HG03442 (cell line): Measurements from ENCODE around the gene ITLN2.
"Not testable (repeated sequence)": the region's sequence is repeated elsewhere in the genome, so short reads cannot be mapped to it uniquely, and the experiment has no call there.

Experiments used
- ATAC-seq: cut with Tn5 transposase; IDR thresholded peaks from one replicate; pipeline ENCODE4 v1.9.1; 2021; ENCODE audit warnings: mild to moderate bottlenecking, moderate library complexity; ENCODE audit not compliant: unreplicated experiment

The ITLN2 gene

DNA sequence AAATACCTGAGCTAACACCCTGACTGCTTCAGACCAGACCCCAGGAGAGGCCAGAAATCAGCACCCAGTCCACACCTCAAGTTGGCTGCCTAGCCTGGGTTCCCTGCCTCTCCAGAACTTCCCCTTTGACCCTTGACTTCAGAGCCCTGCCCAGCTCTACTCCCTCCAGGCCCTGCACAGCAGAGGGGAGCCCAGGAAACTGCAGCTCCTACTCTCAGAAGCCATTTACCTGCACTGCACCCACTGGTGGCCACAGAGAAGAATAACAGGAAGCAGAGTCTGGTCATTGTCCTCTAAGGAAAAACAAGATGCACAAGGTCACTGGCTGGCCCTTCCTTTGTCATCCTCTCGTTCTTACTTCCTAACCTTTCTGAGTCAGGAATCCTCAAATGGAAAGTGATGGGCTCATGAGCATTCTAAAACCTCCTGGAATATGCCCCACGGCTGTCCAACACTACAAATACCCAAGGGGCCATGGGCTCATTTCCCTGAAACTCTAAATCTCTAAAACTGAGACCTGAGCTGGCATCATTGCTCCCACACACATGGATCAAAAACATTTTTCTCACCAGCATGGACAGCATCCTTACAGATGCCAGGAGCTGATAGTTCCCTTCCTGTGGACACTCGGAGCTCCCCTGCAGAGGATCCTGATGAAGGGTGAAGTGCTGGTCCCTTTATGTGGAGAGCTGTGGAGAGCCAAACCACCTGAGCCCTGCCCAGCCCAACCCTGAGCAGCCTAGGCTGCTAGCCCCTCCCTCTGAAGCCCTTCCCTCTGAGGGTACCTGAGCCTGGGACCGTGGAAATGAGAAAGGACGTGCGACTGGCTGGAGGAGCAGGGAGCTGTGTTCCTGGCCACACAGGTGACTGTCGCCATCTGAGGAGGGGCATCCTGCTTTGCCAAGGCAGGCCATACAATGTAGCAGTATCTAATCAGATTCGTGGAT is at the start of gene ITLN2:
Gene ITLN2, minus strand, starts transcription at position 652 of the 947 bp plus-strand sequence. Its CDS starts 68 bp downstream, at position 584.
- peak; percentile 60 for ATAC-seq

DNA sequence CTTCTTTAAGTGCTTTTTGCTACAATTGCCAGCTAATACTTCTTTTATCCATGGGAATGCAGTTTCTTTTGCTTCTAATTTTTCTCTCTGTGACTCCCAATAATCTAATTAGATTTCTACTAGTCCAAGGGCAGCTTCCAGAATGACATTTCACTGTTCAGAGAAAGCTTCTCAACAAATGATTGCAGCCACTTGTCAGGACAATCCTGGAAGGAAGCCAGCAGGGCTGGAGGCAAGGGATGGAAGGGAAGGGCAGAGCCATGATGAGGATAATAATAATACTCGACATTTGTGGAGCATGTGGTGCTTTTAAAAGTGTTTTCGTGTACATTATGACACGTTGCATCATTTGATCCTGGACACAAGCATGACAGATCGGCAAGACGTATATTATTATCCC is 46.9 kb upstream of the ITLN2 start:
- no peak for ATAC-seq

DNA sequence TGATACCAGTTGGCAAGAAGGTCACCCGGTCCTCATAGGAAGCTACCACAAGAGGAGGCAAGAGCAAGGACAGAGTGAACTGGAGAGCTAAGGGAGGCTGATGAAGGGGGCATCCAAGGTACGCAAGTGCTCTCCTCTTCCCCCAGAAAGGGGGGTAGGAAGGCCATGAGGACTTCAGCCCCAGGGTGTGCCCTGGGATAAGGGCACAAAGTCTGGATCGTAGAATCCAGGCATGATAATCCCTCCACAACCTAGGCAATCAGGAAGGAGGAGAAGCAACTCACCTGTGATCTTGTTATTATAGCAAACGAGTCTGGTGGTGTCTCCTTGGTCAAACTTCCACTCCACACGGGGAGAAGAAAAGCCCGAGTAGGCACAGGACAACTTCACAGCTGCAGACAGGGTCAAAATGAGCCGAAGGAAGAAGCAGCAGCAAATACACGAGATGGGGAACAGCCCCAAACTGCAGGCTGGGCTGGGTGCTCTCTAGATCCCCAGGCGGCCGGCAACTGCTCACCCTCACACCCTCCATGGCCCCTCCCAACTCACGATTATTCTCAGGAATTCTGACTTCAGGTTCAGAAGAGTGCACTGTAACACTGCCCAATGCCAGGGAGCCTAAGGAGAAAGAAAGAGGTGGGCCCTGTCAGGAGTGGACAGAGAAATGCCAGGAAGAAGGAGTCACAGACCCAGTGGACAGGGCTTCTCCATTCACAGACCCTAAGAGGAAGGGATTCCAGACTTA is 46.3 kb upstream of the ITLN2 start:
- no peak for ATAC-seq

DNA sequence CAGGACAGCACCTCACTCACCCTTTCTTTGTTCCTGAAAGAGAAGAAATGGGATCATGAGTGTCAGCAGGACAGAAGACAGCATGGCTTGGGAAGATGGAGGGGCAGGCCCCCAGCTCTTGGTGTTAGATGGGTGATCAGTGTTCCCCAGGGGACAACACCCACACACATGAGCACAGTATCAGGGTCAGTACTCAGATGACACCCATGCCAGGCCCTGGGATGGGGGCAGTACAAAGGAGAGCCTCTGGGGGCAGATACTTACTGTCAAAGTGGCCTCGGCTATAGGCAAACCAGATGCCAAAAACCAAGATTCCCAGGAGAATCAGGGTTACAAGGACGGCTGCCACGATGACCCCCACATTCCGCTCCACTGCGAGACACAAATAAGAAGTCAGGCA is 44.8 kb upstream of the ITLN2 start:
- ATAC-seq = no peak

- ATAC-seq = no peak
These were observed 42.9 kb upstream of the ITLN2 start for GRCh38 chr1:160997323-160998038.

DNA sequence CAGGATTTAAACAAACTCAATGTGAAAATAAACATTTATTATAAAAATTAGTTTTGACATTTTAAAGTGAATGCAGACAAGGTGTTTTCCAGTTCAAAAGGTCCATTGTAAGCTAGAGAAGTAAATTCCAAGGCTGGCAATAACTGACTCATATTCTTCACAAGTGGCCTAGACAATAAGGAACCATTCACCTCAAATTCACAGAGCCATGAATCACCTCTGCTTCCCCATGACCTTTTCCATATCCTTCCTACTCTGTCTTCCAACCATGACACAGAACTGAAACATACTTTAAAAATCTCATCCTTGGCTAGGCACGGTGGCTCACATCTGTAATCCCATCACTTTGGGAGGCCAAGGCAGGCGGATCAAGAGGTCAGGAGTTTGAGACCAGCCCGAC is 41.6 kb upstream of the ITLN2 start:
- no peak for ATAC-seq

- ATAC-seq = no peak
These were observed 39.1 kb upstream of the ITLN2 start for GRCh38 chr1:160993544-160994193.

DNA sequence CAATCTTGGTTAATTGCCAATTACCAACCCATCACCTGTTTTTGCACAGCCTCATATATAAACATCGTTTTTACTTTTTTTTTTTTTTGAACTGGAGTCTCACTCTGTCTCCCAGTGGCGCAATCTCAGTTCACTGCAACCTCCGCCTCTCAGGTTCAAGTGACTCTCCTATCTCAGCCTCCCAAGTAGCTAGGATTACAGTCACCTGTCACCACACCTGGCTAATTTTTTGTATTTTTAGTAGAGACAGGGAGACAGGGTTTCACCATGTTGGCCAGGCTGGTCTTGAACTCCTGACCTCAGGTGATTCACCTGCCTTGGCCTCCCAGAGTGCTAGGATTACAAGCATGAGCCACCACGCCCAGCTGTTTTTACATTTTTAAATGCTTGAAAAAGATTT is 37.4 kb upstream of the ITLN2 start:
- not testable (repeated sequence) for ATAC-seq

- ATAC-seq = no peak
These were observed 32.9 kb upstream of the ITLN2 start for GRCh38 chr1:160987359-160988050.

DNA sequence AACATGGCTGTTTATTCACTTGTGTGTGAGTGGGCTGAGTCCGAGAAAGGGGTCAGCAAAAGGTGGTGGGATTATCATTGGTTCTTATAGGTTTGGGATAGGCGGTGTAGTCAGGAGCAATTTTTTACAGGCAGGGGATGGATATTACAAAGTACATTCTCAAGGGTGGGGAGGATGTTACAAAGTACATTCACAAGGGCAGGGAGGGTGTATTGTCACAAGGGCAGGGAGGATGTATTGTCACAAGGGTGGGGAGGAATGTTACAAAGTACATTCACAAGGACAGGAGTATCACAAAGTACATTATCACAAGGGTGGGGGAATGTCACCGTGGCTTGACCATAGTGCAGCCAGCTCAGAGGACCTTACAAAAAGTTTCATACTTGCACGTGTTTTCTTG is 31.1 kb upstream of the ITLN2 start:
- no peak for ATAC-seq

- no peak for ATAC-seq
These were observed 27.2 kb upstream of the ITLN2 start for GRCh38 chr1:160981584-160982411.

DNA sequence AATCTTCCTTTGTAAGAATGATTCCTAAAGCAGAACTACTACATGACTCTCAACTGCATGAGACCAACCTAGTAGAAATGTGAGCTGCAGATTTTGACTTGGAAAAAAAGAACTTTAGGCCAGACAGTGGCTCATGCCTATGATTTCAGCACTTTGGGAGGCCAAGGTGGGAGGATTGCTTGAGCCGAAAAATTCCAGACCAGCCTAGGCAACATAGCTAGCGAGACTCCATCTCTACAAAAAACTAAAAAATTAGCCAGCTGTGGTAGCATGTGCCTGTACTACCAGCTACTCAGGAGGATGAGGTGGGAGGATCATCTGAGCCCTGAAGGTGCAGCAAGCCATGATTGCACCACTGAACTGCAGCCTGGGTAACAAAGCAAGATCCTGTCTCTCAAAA is 24.7 kb upstream of the ITLN2 start:
- no peak for ATAC-seq

DNA sequence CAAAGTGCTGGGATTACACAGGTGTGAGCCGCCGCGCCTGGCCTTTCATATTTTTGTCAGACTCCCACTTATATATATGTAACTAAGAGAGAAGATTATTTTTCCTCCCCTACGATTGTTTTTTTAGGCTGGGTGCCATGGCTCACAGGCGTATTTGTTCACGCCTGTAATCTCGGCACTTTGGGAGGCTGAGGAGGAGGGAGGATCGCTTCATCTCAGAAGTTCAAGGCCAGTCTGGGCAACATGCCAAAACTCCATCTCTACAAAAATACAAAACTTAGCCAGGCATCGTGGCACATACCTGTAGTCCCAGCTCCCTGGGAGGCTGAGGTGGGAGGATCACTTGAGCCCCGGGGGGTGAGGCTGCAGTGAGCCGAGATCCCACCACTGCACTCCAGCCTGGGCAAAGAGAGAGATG is 23.9 kb upstream of the ITLN2 start:
- no peak for ATAC-seq

DNA sequence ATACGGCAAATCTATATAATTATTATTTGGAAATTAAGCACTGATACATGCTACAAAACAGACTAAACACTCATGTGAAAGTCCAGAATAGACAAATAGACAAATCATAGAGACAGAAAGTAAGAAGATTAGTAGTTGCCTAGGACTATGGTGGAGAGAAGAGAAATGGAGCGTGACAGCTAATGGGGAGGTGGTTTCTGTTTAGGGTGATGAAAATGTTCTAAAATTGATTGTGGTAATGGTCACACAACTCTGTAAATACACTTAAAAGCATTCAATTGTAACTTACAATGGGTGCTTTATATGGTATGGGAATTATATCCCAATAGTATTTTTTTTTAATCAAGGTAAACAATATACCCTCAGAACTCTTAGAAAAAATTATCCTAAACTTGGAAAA is 20.4 kb upstream of the ITLN2 start:
- ATAC-seq = peak; percentile 41

DNA sequence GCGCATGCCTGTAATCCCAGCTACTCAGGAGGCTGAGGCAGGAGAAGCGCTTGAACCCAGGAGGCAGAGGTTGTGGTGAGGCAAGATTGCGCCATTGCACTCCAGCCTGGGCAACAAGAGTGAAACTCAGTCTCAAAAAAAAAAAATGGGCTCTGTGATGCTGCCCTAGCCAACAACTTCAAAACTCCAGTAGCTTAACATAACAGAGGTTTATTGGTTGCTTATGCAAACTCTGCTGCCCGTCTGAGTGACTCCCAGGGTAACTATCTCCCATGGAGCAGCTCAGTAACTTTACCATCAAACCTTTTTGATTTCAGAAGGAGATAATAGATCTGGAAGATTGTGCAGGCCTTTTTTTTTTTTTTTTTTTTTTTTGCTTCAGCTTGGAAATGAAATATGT is 18.9 kb upstream of the ITLN2 start:
- no peak for ATAC-seq

- ATAC-seq = no peak
These were observed 18.3 kb upstream of the ITLN2 start for GRCh38 chr1:160972939-160973338.

- ATAC-seq = peak; percentile 75
These were observed 17.0 kb upstream of the ITLN2 start for GRCh38 chr1:160971618-160972056.

DNA sequence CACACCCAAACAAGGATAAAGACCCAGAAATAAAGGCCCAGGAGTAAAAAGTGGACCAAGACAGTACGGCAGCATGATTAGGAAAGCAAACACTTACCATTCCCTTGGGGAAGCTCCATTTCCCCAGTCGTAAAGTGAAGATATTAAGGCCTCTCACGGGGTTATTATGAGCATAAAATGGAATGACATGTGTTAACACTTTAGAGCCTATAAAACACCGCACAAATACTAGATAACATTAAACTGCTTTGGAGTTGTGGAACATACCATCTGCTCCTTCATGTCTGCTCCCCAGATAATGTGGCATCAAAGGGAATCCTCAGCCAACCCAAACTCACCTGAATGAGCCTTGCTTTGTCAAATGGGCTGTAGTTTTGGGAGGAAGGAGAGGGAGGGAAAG is 8.9 kb upstream of the ITLN2 start:
- no peak for ATAC-seq

GRCh38 chr1:160961419-160961818 is 6.8 kb upstream of the ITLN2 start:
- ATAC-seq = no peak
